HG03354 (cell line): ENCODE measurements around the gene TMCO4.

Experiments used
- ATAC-seq: cut with Tn5 transposase; IDR thresholded peaks from one replicate; pipeline ENCODE4 v1.9.1; 2021; ENCODE audit warnings: mild to moderate bottlenecking; ENCODE audit not compliant: unreplicated experiment, poor library complexity, severe bottlenecking

TMCO4 gene

GRCh38 chr1:19731311-19731821 is 68.3 kb downstream of the TMCO4 start:
- ATAC-seq = no peak

GRCh38 chr1:19730793-19731192 is 68.9 kb downstream of the TMCO4 start:
- no peak for ATAC-seq

GRCh38 chr1:19730232-19730631 is 69.5 kb downstream of the TMCO4 start:
- no peak for ATAC-seq

- ATAC-seq = no peak
Measured at GRCh38 chr1:19728413-19729145, 71.1 kb downstream of the TMCO4 start.

GRCh38 chr1:19725606-19726005 is 74.1 kb downstream of the TMCO4 start:
- ATAC-seq = no peak

- ATAC-seq = no peak
Measured at GRCh38 chr1:19723874-19724273, 75.8 kb downstream of the TMCO4 start.

GRCh38 chr1:19720973-19721372 is 78.7 kb downstream of the TMCO4 start:
- no peak for ATAC-seq

- no peak for ATAC-seq
Measured at GRCh38 chr1:19720174-19720573, 79.5 kb downstream of the TMCO4 start.

GRCh38 chr1:19717467-19717866 is 82.2 kb downstream of the TMCO4 start:
- ATAC-seq = no peak

GRCh38 chr1:19715334-19716203 is 84.1 kb downstream of the TMCO4 start:
- peak; percentile 83 for ATAC-seq

GRCh38 chr1:19712928-19713327 is 86.8 kb downstream of the TMCO4 start:
- no peak for ATAC-seq

GRCh38 chr1:19710825-19711611 is 88.7 kb downstream of the TMCO4 start:
- ATAC-seq = peak; percentile 49

GRCh38 chr1:19709260-19709793 is 90.4 kb downstream of the TMCO4 start:
- no peak for ATAC-seq

GRCh38 chr1:19708567-19709110 is 91.1 kb downstream of the TMCO4 start:
- ATAC-seq = no peak

- ATAC-seq = no peak
Measured at GRCh38 chr1:19706136-19706535, 93.6 kb downstream of the TMCO4 start.

GRCh38 chr1:19705464-19705863 is 94.3 kb downstream of the TMCO4 start:
- no peak for ATAC-seq

- no peak for ATAC-seq
Measured at GRCh38 chr1:19704247-19705113, 95.2 kb downstream of the TMCO4 start.

- ATAC-seq = no peak
Measured at GRCh38 chr1:19703280-19703679, 96.4 kb downstream of the TMCO4 start.
